HG02623 (cell line): Measurements from ENCODE around the gene PRAMEF8.
"Not testable (repeated sequence)": the region's sequence is repeated elsewhere in the genome, so short reads cannot be mapped to it uniquely, and the experiment has no call there.

ENCODE experiments used
- ATAC-seq: cut with Tn5 transposase; IDR thresholded peaks from one replicate; pipeline ENCODE4 v1.9.1; 2021; ENCODE audit warnings: moderate library complexity; ENCODE audit not compliant: unreplicated experiment

The PRAMEF8 gene

GRCh38 chr1:13285037-13285436 is at the start of gene PRAMEF8:
PRAMEF8 (minus strand) TSS chr1:13285137; CDS start chr1:13284091, 1,046 bp downstream.
- not testable (repeated sequence) for ATAC-seq

- not testable (repeated sequence) for ATAC-seq
Measured at GRCh38 chr1:13315281-13315680, 30.3 kb upstream of the PRAMEF8 start, which contains the start of gene PRAMEF15. PRAMEF15 (plus strand) TSS chr1:13315581; CDS start chr1:13318408, 2,827 bp downstream.

GRCh38 chr1:13303239-13303638 is 18.3 kb upstream of the PRAMEF8 start, which contains the start of gene PRAMEF33:
PRAMEF33 (plus strand) TSS chr1:13303539; CDS start chr1:13305955, 2,416 bp downstream.
- not testable (repeated sequence) for ATAC-seq

- ATAC-seq = not testable (repeated sequence)
Measured at GRCh38 chr1:13302197-13302596, 17.3 kb upstream of the PRAMEF8 start.

- ATAC-seq = not testable (repeated sequence)
Measured at GRCh38 chr1:13298699-13299098, 13.8 kb upstream of the PRAMEF8 start.

GRCh38 chr1:13297216-13297931 is 12.4 kb upstream of the PRAMEF8 start:
- ATAC-seq = not testable (repeated sequence)

- not testable (repeated sequence) for ATAC-seq
Measured at GRCh38 chr1:13289030-13289429, 4.1 kb upstream of the PRAMEF8 start.

GRCh38 chr1:13279617-13280016 is 5.3 kb downstream of the PRAMEF8 start:
- not testable (repeated sequence) for ATAC-seq

- ATAC-seq = not testable (repeated sequence)
Measured at GRCh38 chr1:13277016-13277415, 7.9 kb downstream of the PRAMEF8 start.

GRCh38 chr1:13265124-13265523 is 19.8 kb downstream of the PRAMEF8 start:
- not testable (repeated sequence) for ATAC-seq

GRCh38 chr1:13253898-13254297 is 31.0 kb downstream of the PRAMEF8 start, which contains the start of gene PRAMEF5:
PRAMEF5 (plus strand) TSS chr1:13254198; CDS start chr1:13259269, 5,071 bp downstream.
- not testable (repeated sequence) for ATAC-seq

- not testable (repeated sequence) for ATAC-seq
Measured at GRCh38 chr1:13247122-13247521, 37.8 kb downstream of the PRAMEF8 start.

GRCh38 chr1:13246554-13246871 is 38.4 kb downstream of the PRAMEF8 start:
- not testable (repeated sequence) for ATAC-seq

GRCh38 chr1:13245841-13246553 is 38.9 kb downstream of the PRAMEF8 start:
- not testable (repeated sequence) for ATAC-seq

GRCh38 chr1:13243536-13244263 is 41.2 kb downstream of the PRAMEF8 start:
- ATAC-seq = not testable (repeated sequence)

- ATAC-seq = not testable (repeated sequence)
Measured at GRCh38 chr1:13239633-13240032, 45.3 kb downstream of the PRAMEF8 start.

- not testable (repeated sequence) for ATAC-seq
Measured at GRCh38 chr1:13237572-13237971, 47.4 kb downstream of the PRAMEF8 start.

GRCh38 chr1:13234057-13234456 is 50.9 kb downstream of the PRAMEF8 start:
- not testable (repeated sequence) for ATAC-seq

- ATAC-seq = not testable (repeated sequence)
Measured at GRCh38 chr1:13232056-13232455, 52.9 kb downstream of the PRAMEF8 start.
